GM23338 (cell line): ENCODE data around the gene SPATA33. TPM values are rescaled to one million over a fixed set of nuclear protein-coding genes. Genes with fewer than 3 reads are reported as not detected.

Source experiments
- ATAC-seq: fragments of 200-7000 bp; cut with Tn5 transposase; 3 replicates; pipeline ENCODE4 v1.9.1; 2020
- DNase-seq: peaks from one replicate; pipeline ENCODE4 v3.0.0-alpha.2; 2015; ENCODE audit warnings: low spot score
- H2AFZ ChIP-seq: fragments of 200-600 bp; sonication (generic); 2 replicates; pipeline ENCODE4 v1.8.0; 2016; ENCODE audit warnings: antibody characterized with exemption, mild to moderate bottlenecking, moderate library complexity
- H3F3A ChIP-seq: fragments of 200-600 bp; sonication (generic); replicated peaks from 2 replicates; pipeline ENCODE4 v1.8.0; 2017; ENCODE audit warnings: antibody characterized with exemption, mixed run types, low read depth
- H3K27ac ChIP-seq: fragments of 200-600 bp; sonication (generic); 2 replicates; pipeline ENCODE4 v1.6.1; 2016; ENCODE audit warnings: low read depth
- H3K27me3 ChIP-seq: fragments of 200-600 bp; sonication (generic); 2 replicates; pipeline ENCODE4 v1.8.0; 2016; ENCODE audit warnings: mild to moderate bottlenecking, mixed run types, moderate library complexity; ENCODE audit not compliant: insufficient read depth
- H3K36me3 ChIP-seq: fragments of 200-600 bp; sonication (generic); 2 replicates; pipeline ENCODE4 v1.8.0; 2016; ENCODE audit warnings: mild to moderate bottlenecking; ENCODE audit not compliant: insufficient read depth
- H3K4me1 ChIP-seq: fragments of 200-600 bp; sonication (generic); 2 replicates; pipeline ENCODE4 v1.8.0; 2016; ENCODE audit warnings: mild to moderate bottlenecking, moderate library complexity; ENCODE audit not compliant: insufficient read depth
- H3K4me2 ChIP-seq: fragments of 200-600 bp; sonication (generic); 2 replicates; pipeline ENCODE4 v1.7.1; 2017; ENCODE audit warnings: mixed run types
- H3K4me3 ChIP-seq: fragments of 200-600 bp; sonication (generic); 2 replicates; pipeline ENCODE4 v1.6.1; 2016; ENCODE audit warnings: mixed run types
- H3K79me2 ChIP-seq: fragments of 200-600 bp; sonication (generic); replicated peaks from 2 replicates; pipeline ENCODE4 v1.8.0; 2017; ENCODE audit warnings: mild to moderate bottlenecking; ENCODE audit not compliant: insufficient read depth
- H3K9me2 ChIP-seq: fragments of 200-600 bp; sonication (generic); 2 replicates; pipeline ENCODE4 v1.8.0; 2017; ENCODE audit not compliant: insufficient read depth
- H4K20me1 ChIP-seq: fragments of 200-600 bp; sonication (generic); replicated peaks from 2 replicates; pipeline ENCODE4 v1.8.0; 2017; ENCODE audit warnings: mild to moderate bottlenecking; ENCODE audit not compliant: insufficient read depth
- H3K27ac Mint-ChIP-seq: 2 replicates; pipeline ENCODE4 v1.8.0; 2020; ENCODE audit warnings: inconsistent platforms, mild to moderate bottlenecking, moderate library complexity, mixed read lengths
- H3K27me3 Mint-ChIP-seq: 3 replicates; pipeline ENCODE4 v1.8.0; 2022; ENCODE audit warnings: low read depth, mild to moderate bottlenecking, moderate library complexity, mixed read lengths, inconsistent platforms; ENCODE audit not compliant: insufficient read depth, poor library complexity
- H3K36me3 Mint-ChIP-seq: 3 replicates; pipeline ENCODE4 v1.8.0; 2021; ENCODE audit warnings: low read depth, mild to moderate bottlenecking, inconsistent platforms, moderate library complexity, mixed read lengths
- H3K4me1 Mint-ChIP-seq: 3 replicates; pipeline ENCODE4 v1.8.0; 2020; ENCODE audit warnings: mild to moderate bottlenecking, inconsistent platforms, mixed read lengths
- H3K4me3 Mint-ChIP-seq: 3 replicates; pipeline ENCODE4 v1.8.0; 2021; ENCODE audit warnings: moderate library complexity, mild to moderate bottlenecking, inconsistent platforms, mixed read lengths
- H3K9me3 Mint-ChIP-seq: 3 replicates; pipeline ENCODE4 v1.8.0; 2020; ENCODE audit warnings: moderate library complexity, mild to moderate bottlenecking, inconsistent platforms, mixed read lengths
- CTCF ChIP-seq, 2 experiments: fragments of 200-600 bp in 1 of 2; sonication (generic) in 1 of 2; conservative IDR thresholded peaks; 2 replicates each; pipeline versions ENCODE4 v1.5.1 to v1.6.1; 2016 to 2017; ENCODE audit warnings: antibody characterized with exemption in 2 of 2, low read depth in 2 of 2, mild to moderate bottlenecking in 2 of 2, moderate library complexity in 1 of 2
- ETS1 ChIP-seq: IDR thresholded peaks from 2 replicates; pipeline ENCODE4 v1.6.1; 2016; ENCODE audit warnings: antibody characterized with exemption
- EZH2 ChIP-seq: fragments of 200-600 bp; sonication (generic); IDR thresholded peaks from one replicate; pipeline ENCODE4 v1.8.0; 2017; ENCODE audit warnings: antibody characterized with exemption, mild to moderate bottlenecking, low read depth; ENCODE audit not compliant: unreplicated experiment
- JUNB ChIP-seq: IDR thresholded peaks from one replicate; pipeline ENCODE4 v1.6.1; 2016; ENCODE audit warnings: antibody characterized with exemption; ENCODE audit not compliant: unreplicated experiment
- NANOG ChIP-seq: IDR thresholded peaks from 2 replicates; pipeline ENCODE4 v1.6.1; 2016; ENCODE audit warnings: antibody characterized with exemption, borderline replicate concordance
- REST ChIP-seq: IDR thresholded peaks from one replicate; pipeline ENCODE4 v1.6.1; 2018; ENCODE audit warnings: antibody characterized with exemption; ENCODE audit not compliant: unreplicated experiment
- ZNF114 ChIP-seq: fragments of 250-450 bp; sonication (Bioruptor Pico); IDR thresholded peaks from 2 replicates; pipeline ENCODE4 v1.5.0; 2020; ENCODE audit warnings: mild to moderate bottlenecking, moderate library complexity
- ZNF462 ChIP-seq: fragments of 250-450 bp; sonication (Bioruptor Pico); IDR thresholded peaks from 2 replicates; pipeline ENCODE4 v1.5.0; 2020; ENCODE audit warnings: mild to moderate bottlenecking, moderate library complexity
- polyA plus RNA-seq: library from polyadenylated mRNA; unstranded; fragments of >200 nt; fragmentation: Nextera tagmentation; extraction: Ambion mirVana; gene quantifications from 2 replicates; pipeline ENCODE4 v1.2.1, GENCODE V29; 2016
- total RNA-seq: library from RNA; depleted of rRNA; stranded (reverse); fragments of >200 nt; shearing (Covaris generic); gene quantifications from 2 replicates; pipeline ENCODE4 v1.2.3, GENCODE V29; 2014

SPATA33 gene
- total and polyA plus RNA-seq, 2 experiments from 2014 or later: 5.8 to 17.4 TPM

- TF ChIP-seq ZNF462 (no peak), ZNF114 (CRISPR knock-in tag) (no peak), JUNB (no peak)
Measured at GRCh38 chr16:89621136-89621697, 36.4 kb upstream of the SPATA33 start (continued).

- Histone ChIP-seq H3K4me3 (no peak overlapping the region), H3K9me2 (no peaks in the 10 kb centered on the region), H3K4me2 (no peak overlapping the region), H3K27ac (no peak overlapping the region), H3F3A (peaks cover 8% of the 10 kb centered on the region; the same call in 1 of the 2 replicates), H3K27me3 (peaks cover 5% of the 10 kb centered on the region; the same call in 1 of the 2 replicates), H2AFZ (no peak overlapping the region), H3K4me1 (peaks cover 3% of the 10 kb centered on the region; the same call in 1 of the 2 replicates), H4K20me1 (no peaks in the 10 kb centered on the region), H3K79me2 (no peaks in the 10 kb centered on the region), H3K36me3 (no peaks in the 10 kb centered on the region)
- Mint-ChIP-seq H3K36me3 (no peaks in the 10 kb centered on the region), H3K27me3 (peaks cover 27% of the 10 kb centered on the region), H3K9me3 (no peaks in the 10 kb centered on the region), H3K4me1 (peaks cover 21% of the 10 kb centered on the region), H3K4me3 (no peak overlapping the region), H3K27ac (no peak overlapping the region)
- ATAC-seq (no peak), DNase-seq (no peak)
- TF ChIP-seq REST (no peak), EZH2 (no peak), ETS1 (no peak), NANOG (no peak), CTCF (conservative IDR thresholded peaks at IDR 0.05; ENCODE audit: low read depth in 2 of 2) (no peak), JUNB (no peak), ZNF114 (CRISPR knock-in tag) (no peak)
Measured at GRCh38 chr16:89621698-89622409, 35.8 kb upstream of the SPATA33 start.
